ENCODE data around the gene DLK1. TPM values are rescaled to one million over a fixed set of nuclear protein-coding genes. Genes with fewer than 3 reads are reported as not detected.

Gene DLK1
- total and polyA plus RNA-seq, 2 of the 13 experiments (the other 11 are each of a cell fraction or from before 2014, with no cell fraction given): 95.5 to 312 TPM

- TF ChIP-seq SOX13 (IDR thresholded peaks at IDR 0.05) (no peak), SOX13 (CRISPR knock-in tag; conservative IDR thresholded peaks at IDR 0.05 in 1 of 2, IDR thresholded peaks at IDR 0.05 in 1 of 2) (no peak), SETDB1 (CRISPR knock-in tag; IDR thresholded peaks at IDR 0.05; ENCODE audit: borderline replicate concordance) (no peak), ZBTB8A (CRISPR knock-in tag; IDR thresholded peaks at IDR 0.05; ENCODE audit: borderline replicate concordance, low read depth) (no peak), ZBTB7B (CRISPR knock-in tag; IDR thresholded peaks at IDR 0.05) (peak; percentile 35; the same call in 1 of the 2 replicates), ZFP90 (CRISPR knock-in tag; IDR thresholded peaks at IDR 0.05; ENCODE audit: borderline replicate concordance) (no peak), YEATS2 (CRISPR knock-in tag; IDR thresholded peaks at IDR 0.05; ENCODE audit: borderline replicate concordance) (no peak), AKNA (CRISPR knock-in tag; IDR thresholded peaks at IDR 0.05; ENCODE audit: borderline replicate concordance) (no peak), ZKSCAN8 (CRISPR knock-in tag; IDR thresholded peaks at IDR 0.05; ENCODE audit: borderline replicate concordance) (no peak), ARID5B (CRISPR knock-in tag; IDR thresholded peaks at IDR 0.05) (0 out of 2 replicates have a peak, but pooled peaks have one; percentile 15), MLXIP (CRISPR knock-in tag; IDR thresholded peaks at IDR 0.05; ENCODE audit: borderline replicate concordance) (no peak), IRX3 (CRISPR knock-in tag; IDR thresholded peaks at IDR 0.05; ENCODE audit: borderline replicate concordance, low read depth) (no peak), ZNF263 (CRISPR knock-in tag; IDR thresholded peaks at IDR 0.05) (no peak), ZNF124 (CRISPR knock-in tag; IDR thresholded peaks at IDR 0.05) (no peak), EED (CRISPR knock-in tag; IDR thresholded peaks at IDR 0.05) (no peak), YEATS4 (CRISPR knock-in tag; IDR thresholded peaks at IDR 0.05; ENCODE audit: borderline replicate concordance) (no peak), ZNF335 (CRISPR knock-in tag; IDR thresholded peaks at IDR 0.05) (no peak), ZNF430 (CRISPR knock-in tag; IDR thresholded peaks at IDR 0.05) (peak; percentile 17; the same call in 1 of the 2 replicates), RFXANK (CRISPR knock-in tag; IDR thresholded peaks at IDR 0.05) (no peak)
Measured at GRCh38 chr14:100726550-100727085, at the start of gene DLK1 (continued).
